ENCODE data around the gene RTN4R.
"Not testable (repeated sequence)": the region's sequence is repeated elsewhere in the genome, so short reads cannot be mapped to it uniquely, and the experiment has no call there.

Gene RTN4R

GRCh38 chr22:20268279-20269012 is at the start of gene RTN4R:
Gene RTN4R, minus strand, starts transcription at chr22:20268318. Its CDS starts 226 bp downstream, at chr22:20268092.
- DNase-seq: no peak

- DNase-seq: not testable (repeated sequence)
Observed at GRCh38 chr22:20317402-20318042, 49.4 kb upstream of the RTN4R start.

GRCh38 chr22:20316844-20317401 is 48.8 kb upstream of the RTN4R start:
- no peak for DNase-seq

- DNase-seq: no peak
Observed at GRCh38 chr22:20316217-20316843, 48.2 kb upstream of the RTN4R start.

- no peak for DNase-seq
Observed at GRCh38 chr22:20315337-20316216, 47.5 kb upstream of the RTN4R start.

- DNase-seq: not testable (repeated sequence)
Observed at GRCh38 chr22:20314741-20315336, 46.7 kb upstream of the RTN4R start.

- not testable (repeated sequence) for DNase-seq
Observed at GRCh38 chr22:20314206-20314605, 46.1 kb upstream of the RTN4R start.

GRCh38 chr22:20313306-20314077 is 45.4 kb upstream of the RTN4R start:
- DNase-seq: not testable (repeated sequence)

- DNase-seq: no peak
Observed at GRCh38 chr22:20312396-20313191, 44.5 kb upstream of the RTN4R start.

GRCh38 chr22:20311249-20312062 is 43.3 kb upstream of the RTN4R start:
- not testable (repeated sequence) for DNase-seq

GRCh38 chr22:20310773-20311172 is 42.7 kb upstream of the RTN4R start:
- DNase-seq: not testable (repeated sequence)

GRCh38 chr22:20310180-20310579 is 42.1 kb upstream of the RTN4R start:
- DNase-seq: not testable (repeated sequence)

GRCh38 chr22:20308806-20309650 is 40.9 kb upstream of the RTN4R start:
- DNase-seq: not testable (repeated sequence)

- not testable (repeated sequence) for DNase-seq
Observed at GRCh38 chr22:20307448-20308447, 39.6 kb upstream of the RTN4R start.

- not testable (repeated sequence) for DNase-seq
Observed at GRCh38 chr22:20306646-20307447, 38.7 kb upstream of the RTN4R start.
